ENCODE results near the gene LCP2.

DNA sequence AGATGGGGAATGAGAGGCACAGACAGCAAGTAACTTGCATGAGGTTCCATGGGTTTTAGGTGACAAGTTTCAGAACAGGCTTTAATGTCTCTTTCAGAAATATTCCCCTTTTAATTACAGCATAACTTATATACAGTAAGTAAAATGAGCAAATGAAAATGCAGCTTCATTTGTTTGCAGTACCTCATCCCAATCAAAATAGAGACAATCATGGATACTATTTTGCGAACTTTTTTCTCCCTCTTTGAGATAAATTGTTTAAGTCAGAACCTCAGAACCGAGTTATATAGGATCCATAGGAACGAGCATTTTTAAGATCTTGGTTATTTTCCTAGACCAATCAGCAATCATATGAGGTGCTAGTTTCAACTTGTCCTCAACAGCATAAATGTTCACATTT lies 3.5 kb downstream of the LCP2 start:
- TF ChIP-seq, protein P1, sequence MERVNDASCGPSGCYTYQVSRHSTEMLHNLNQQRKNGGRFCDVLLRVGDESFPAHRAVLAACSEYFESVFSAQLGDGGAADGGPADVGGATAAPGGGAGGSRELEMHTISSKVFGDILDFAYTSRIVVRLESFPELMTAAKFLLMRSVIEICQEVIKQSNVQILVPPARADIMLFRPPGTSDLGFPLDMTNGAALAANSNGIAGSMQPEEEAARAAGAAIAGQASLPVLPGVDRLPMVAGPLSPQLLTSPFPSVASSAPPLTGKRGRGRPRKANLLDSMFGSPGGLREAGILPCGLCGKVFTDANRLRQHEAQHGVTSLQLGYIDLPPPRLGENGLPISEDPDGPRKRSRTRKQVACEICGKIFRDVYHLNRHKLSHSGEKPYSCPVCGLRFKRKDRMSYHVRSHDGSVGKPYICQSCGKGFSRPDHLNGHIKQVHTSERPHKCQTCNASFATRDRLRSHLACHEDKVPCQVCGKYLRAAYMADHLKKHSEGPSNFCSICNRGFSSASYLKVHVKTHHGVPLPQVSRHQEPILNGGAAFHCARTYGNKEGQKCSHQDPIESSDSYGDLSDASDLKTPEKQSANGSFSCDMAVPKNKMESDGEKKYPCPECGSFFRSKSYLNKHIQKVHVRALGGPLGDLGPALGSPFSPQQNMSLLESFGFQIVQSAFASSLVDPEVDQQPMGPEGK (tag by site-specific recombination; IDR thresholded peaks at IDR 0.05) = no peak
- TF ChIP-seq CTCF (tag by site-specific recombination; IDR thresholded peaks at IDR 0.05) (no peak), ZNF558 (tag by site-specific recombination; IDR thresholded peaks at IDR 0.05) (no peak), ZNF311 (tag by site-specific recombination; IDR thresholded peaks at IDR 0.05; ENCODE audit: borderline replicate concordance) (no peak), ZNF24 (tag by site-specific recombination; IDR thresholded peaks at IDR 0.05) (no peak), SP2 (tag by site-specific recombination; IDR thresholded peaks at IDR 0.05) (no peak), ZNF239 (tag by site-specific recombination; IDR thresholded peaks at IDR 0.05) (no peak), TCF7L2 (IDR thresholded peaks at IDR 0.05; ENCODE audit: borderline replicate concordance, low read depth, low read length) (no peak), ZNF174 (tag by site-specific recombination; IDR thresholded peaks at IDR 0.05) (no peak)
- TF ChIP-seq, protein P2, sequence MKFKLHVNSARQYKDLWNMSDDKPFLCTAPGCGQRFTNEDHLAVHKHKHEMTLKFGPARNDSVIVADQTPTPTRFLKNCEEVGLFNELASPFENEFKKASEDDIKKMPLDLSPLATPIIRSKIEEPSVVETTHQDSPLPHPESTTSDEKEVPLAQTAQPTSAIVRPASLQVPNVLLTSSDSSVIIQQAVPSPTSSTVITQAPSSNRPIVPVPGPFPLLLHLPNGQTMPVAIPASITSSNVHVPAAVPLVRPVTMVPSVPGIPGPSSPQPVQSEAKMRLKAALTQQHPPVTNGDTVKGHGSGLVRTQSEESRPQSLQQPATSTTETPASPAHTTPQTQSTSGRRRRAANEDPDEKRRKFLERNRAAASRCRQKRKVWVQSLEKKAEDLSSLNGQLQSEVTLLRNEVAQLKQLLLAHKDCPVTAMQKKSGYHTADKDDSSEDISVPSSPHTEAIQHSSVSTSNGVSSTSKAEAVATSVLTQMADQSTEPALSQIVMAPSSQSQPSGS (tag by site-specific recombination; IDR thresholded peaks at IDR 0.05; ENCODE audit: low read depth) = no peak
